Measurements from ENCODE around the gene LRRTM3.

LRRTM3 gene

GRCh38 chr10:67140641-67141040, 214.8 kb downstream of the LRRTM3 start:
- DNase-seq, result no peak

GRCh38 chr10:67141300-67141699, 215.5 kb downstream of the LRRTM3 start:
- no peak for DNase-seq

GRCh38 chr10:67144530-67144929, 218.7 kb downstream of the LRRTM3 start:
- DNase-seq, result no peak
